Measurements from ENCODE around the gene LNX1. TPM values are rescaled to one million over a fixed set of nuclear protein-coding genes. Genes with fewer than 3 reads are reported as not detected.

LNX1 gene
- polyA plus RNA-seq, 1 donor (not counting 4 experiments of a cell fraction or from before 2014, with no cell fraction given) = 0.22 TPM

DNA sequence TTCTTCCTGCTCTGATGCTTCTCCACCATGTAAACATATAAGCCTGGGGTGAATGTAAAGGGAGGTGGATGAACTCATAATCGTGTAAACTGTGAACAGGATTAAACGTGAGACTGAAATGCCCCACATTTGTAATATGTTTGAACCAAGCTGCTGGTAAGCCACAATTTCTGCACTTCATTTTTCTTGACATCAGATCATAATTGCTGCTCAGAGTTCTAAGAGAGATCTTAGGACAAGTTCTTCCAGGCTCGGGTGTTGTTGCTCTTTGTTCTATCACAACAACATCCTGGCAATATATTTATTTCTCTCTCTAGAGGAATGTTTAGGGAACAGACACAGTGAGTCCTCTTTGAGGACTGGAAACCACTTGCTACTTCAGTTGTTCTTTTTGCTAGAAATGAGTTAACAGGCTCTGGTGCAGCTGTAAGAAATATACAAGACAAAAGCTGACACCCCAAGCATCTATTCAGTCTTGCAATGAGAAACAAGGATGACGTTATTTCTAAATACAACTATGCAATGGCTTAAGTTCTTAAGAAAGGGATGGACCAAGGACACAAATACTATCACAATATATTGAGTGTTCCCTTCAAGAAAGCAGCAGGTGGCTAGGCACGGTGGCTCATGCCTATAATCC is 59.6 kb downstream of the LNX1 start:
- Histone ChIP-seq H3K4me2 (ENCODE audit: control insufficient read depth, extremely low read depth, insufficient read depth, low read depth, low read length) (no peak overlapping the region), H2AFZ (ENCODE audit: control insufficient read depth, low read length) (no peak overlapping the region), H3K27me3 (ENCODE audit: control insufficient read depth, extremely low read depth, insufficient read depth, low read length) (no peaks in the 10 kb centered on the region), H3K79me2 (ENCODE audit: control insufficient read depth, insufficient read depth, low read length) (no peaks in the 10 kb centered on the region), H3K27ac (ENCODE audit: control insufficient read depth, insufficient read depth, low read length) (no peak overlapping the region), H4K20me1 (ENCODE audit: control insufficient read depth, extremely low read depth, insufficient read depth, low read length) (no peaks in the 10 kb centered on the region), H3K9ac (ENCODE audit: control insufficient read depth, extremely low read depth, insufficient read depth, low read length) (no peak overlapping the region), H3K4me1 (ENCODE audit: control insufficient read depth, extremely low read depth, insufficient read depth, low read length) (no peaks in the 10 kb centered on the region), H3K36me3 (ENCODE audit: control insufficient read depth in 2 of 2, extremely low read depth in 1 of 2, insufficient read depth in 2 of 2, low read length in 2 of 2) (no peaks in the 10 kb centered on the region), H3K9me3 (ENCODE audit: control insufficient read depth, low read depth, low read length) (no peaks in the 10 kb centered on the region), H3K4me3 (ENCODE audit: control insufficient read depth in 2 of 3, extremely low read depth in 1 of 3, insufficient read depth in 2 of 3, low read depth in 1 of 3, low read length in 3 of 3) (no peak overlapping the region), H3K9me1 (ENCODE audit: control insufficient read depth, extremely low read depth, insufficient read depth, low read length) (no peaks in the 10 kb centered on the region)
- DNase-seq (ENCODE audit: low read depth, low spot score) (no peak), FAIRE-seq (no peak)
- TF ChIP-seq, protein P1, sequence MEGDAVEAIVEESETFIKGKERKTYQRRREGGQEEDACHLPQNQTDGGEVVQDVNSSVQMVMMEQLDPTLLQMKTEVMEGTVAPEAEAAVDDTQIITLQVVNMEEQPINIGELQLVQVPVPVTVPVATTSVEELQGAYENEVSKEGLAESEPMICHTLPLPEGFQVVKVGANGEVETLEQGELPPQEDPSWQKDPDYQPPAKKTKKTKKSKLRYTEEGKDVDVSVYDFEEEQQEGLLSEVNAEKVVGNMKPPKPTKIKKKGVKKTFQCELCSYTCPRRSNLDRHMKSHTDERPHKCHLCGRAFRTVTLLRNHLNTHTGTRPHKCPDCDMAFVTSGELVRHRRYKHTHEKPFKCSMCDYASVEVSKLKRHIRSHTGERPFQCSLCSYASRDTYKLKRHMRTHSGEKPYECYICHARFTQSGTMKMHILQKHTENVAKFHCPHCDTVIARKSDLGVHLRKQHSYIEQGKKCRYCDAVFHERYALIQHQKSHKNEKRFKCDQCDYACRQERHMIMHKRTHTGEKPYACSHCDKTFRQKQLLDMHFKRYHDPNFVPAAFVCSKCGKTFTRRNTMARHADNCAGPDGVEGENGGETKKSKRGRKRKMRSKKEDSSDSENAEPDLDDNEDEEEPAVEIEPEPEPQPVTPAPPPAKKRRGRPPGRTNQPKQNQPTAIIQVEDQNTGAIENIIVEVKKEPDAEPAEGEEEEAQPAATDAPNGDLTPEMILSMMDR (optimal IDR thresholded peaks at IDR 0.05 in 1 of 3, IDR thresholded peaks at IDR 0.05 in 1 of 3, conservative IDR thresholded peaks at IDR 0.05 in 1 of 3; ENCODE audit: extremely low read depth in 1 of 3, insufficient read depth in 2 of 3, low read length in 3 of 3) = no peak
- no peak for TF ChIP-seq EZH2 (IDR thresholded peaks at IDR 0.05; ENCODE audit: low read length)
- dilution Hi-C loops (cut with MboI; ENCODE audit: extremely low pct_ligation_motif_present, low sequenced_read_pairs) = no loop called here

DNA sequence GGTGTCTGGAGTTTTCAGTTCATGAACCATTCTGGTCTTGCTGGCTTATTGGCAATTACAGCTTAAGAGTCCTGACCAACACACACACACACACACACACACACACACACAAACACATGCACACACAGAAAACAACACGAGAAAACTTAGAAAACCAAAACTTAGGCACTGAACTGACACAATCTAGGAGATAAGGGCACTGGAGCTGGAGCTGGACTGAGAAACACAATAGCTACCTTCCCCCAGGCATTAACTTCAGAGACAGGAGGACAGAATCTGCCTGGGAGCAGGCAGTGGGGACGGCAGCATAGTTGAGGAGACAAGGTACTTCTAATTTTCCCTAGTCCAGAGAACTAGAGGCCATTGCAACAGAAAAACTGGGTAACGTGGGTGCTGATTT is 62.3 kb downstream of the LNX1 start:
- H3K27me3 ChIP-seq (ENCODE audit: control insufficient read depth, extremely low read depth, insufficient read depth, low read length) = no peaks in the 10 kb centered on the region
- DNase-seq (ENCODE audit: low read depth, low spot score) = no peak
- no peak for FAIRE-seq
- H3K4me2 ChIP-seq (ENCODE audit: control insufficient read depth, extremely low read depth, insufficient read depth, low read depth, low read length) = no peak overlapping the region
- no peaks in the 10 kb centered on the region for H4K20me1 ChIP-seq (ENCODE audit: control insufficient read depth, extremely low read depth, insufficient read depth, low read length)
- no peak overlapping the region for H3K27ac ChIP-seq (ENCODE audit: control insufficient read depth, insufficient read depth, low read length)
- H3K9ac ChIP-seq (ENCODE audit: control insufficient read depth, extremely low read depth, insufficient read depth, low read length) = no peak overlapping the region
- H2AFZ ChIP-seq (ENCODE audit: control insufficient read depth, low read length) = no peak overlapping the region
- H3K79me2 ChIP-seq (ENCODE audit: control insufficient read depth, insufficient read depth, low read length) = no peaks in the 10 kb centered on the region
- H3K9me1 ChIP-seq (ENCODE audit: control insufficient read depth, extremely low read depth, insufficient read depth, low read length) = no peaks in the 10 kb centered on the region
- no peaks in the 10 kb centered on the region for H3K36me3 ChIP-seq (ENCODE audit: control insufficient read depth in 2 of 2, extremely low read depth in 1 of 2, insufficient read depth in 2 of 2, low read length in 2 of 2)
- no peaks in the 10 kb centered on the region for H3K9me3 ChIP-seq (ENCODE audit: control insufficient read depth, low read depth, low read length)
- dilution Hi-C loops (cut with MboI; ENCODE audit: extremely low pct_ligation_motif_present, low sequenced_read_pairs) = no loop called here
- H3K4me1 ChIP-seq (ENCODE audit: control insufficient read depth, extremely low read depth, insufficient read depth, low read length) = no peaks in the 10 kb centered on the region
- no peak overlapping the region for H3K4me3 ChIP-seq (ENCODE audit: control insufficient read depth in 2 of 3, extremely low read depth in 1 of 3, insufficient read depth in 2 of 3, low read depth in 1 of 3, low read length in 3 of 3)
- TF ChIP-seq, protein P1 (optimal IDR thresholded peaks at IDR 0.05 in 1 of 3, IDR thresholded peaks at IDR 0.05 in 1 of 3, conservative IDR thresholded peaks at IDR 0.05 in 1 of 3; ENCODE audit: extremely low read depth in 1 of 3, insufficient read depth in 2 of 3, low read length in 3 of 3) = no peak
- no peak for TF ChIP-seq EZH2 (IDR thresholded peaks at IDR 0.05; ENCODE audit: low read length)
